ENCODE data around the gene C17orf67. TPM values are rescaled to one million over a fixed set of nuclear protein-coding genes. Genes with fewer than 3 reads are reported as not detected.

The C17orf67 gene
- total and polyA plus RNA-seq, 2 of the 8 experiments (the other 6 are each of a cell fraction or from before 2014, with no cell fraction given), result 0.67 to 2.2 TPM

- peaks cover 0 to 3% (median under 1%) of the 10 kb centered on the region in 4 experiments; a peak in 4 of 7 replicates for H3K4me1 ChIP-seq (replicated peaks in 1 of 4; ENCODE audit: control insufficient read depth in 3 of 4, insufficient read depth in 4 of 4, low read length in 3 of 4)
- H2BK15ac ChIP-seq (ENCODE audit: low read length), result no peak overlapping the region
- H4K8ac ChIP-seq (ENCODE audit: extremely low read depth, insufficient read depth, low read length), result no peak overlapping the region
- no peak overlapping the region for H3K18ac ChIP-seq (ENCODE audit: extremely low read depth, low read length)
- ChIA-PET POLR2A (ENCODE audit: partially characterized antibody) (no interaction called here), CTCF (ENCODE audit: partially characterized antibody) (interaction anchor here (0.6 to 4.5 kb wide), 6 partner anchors 9 to 281 kb away, joined by 4 to 31 read pairs (median 13); partner anchors contain the start of gene NOG)
- H3K79me1 ChIP-seq (ENCODE audit: low read depth, low read length), result no peaks in the 10 kb centered on the region
- no peak overlapping the region for H3K4me3 ChIP-seq (ENCODE audit: extremely low read depth in 1 of 4, insufficient read depth in 2 of 4, low read depth in 3 of 4, low read length in 4 of 4)
- H4K5ac ChIP-seq (ENCODE audit: insufficient read length, low read depth, low read length), result no peak overlapping the region
- no peak for FAIRE-seq
- H2BK20ac ChIP-seq (ENCODE audit: low read length), result no peak overlapping the region
- peaks cover 0 to 22% (median 13%) of the 10 kb centered on the region in 4 experiments; a peak in 5 of 7 replicates for H3K27me3 ChIP-seq (replicated peaks in 1 of 4; ENCODE audit: control insufficient read depth in 3 of 4, extremely low read depth in 1 of 4, insufficient read depth in 3 of 4, low read length in 3 of 4)
- no peaks in the 10 kb centered on the region for H3K9me3 ChIP-seq (ENCODE audit: insufficient read depth in 2 of 2, low read depth in 1 of 2, low read length in 1 of 2)
- H4K91ac ChIP-seq (replicated peaks; ENCODE audit: insufficient read length, low read length), result no peak overlapping the region
- H3K23ac ChIP-seq (ENCODE audit: insufficient read length), result no peak overlapping the region
- H2BK12ac ChIP-seq (ENCODE audit: low read depth, low read length), result no peak overlapping the region
- no peak overlapping the region for H3K14ac ChIP-seq (ENCODE audit: insufficient read length)
- H2AFZ ChIP-seq (ENCODE audit: low read length), result no peak overlapping the region
- H2AK5ac ChIP-seq (ENCODE audit: low read depth, low read length), result no peak overlapping the region
- no peak overlapping the region for H3K4ac ChIP-seq (replicated peaks; ENCODE audit: insufficient read length, low read depth, low read length)
- no peaks in the 10 kb centered on the region for H3K23me2 ChIP-seq (ENCODE audit: low read depth, low read length)
- no peak overlapping the region for H3K27ac ChIP-seq (ENCODE audit: low read depth, low read length)
- DNase-seq (ENCODE audit: low read depth in 1 of 2, low spot score in 2 of 2), result no peak
- no peak overlapping the region for H3K9ac ChIP-seq (replicated peaks in 1 of 4; ENCODE audit: extremely low read depth in 1 of 4, low read depth in 3 of 4, low read length in 3 of 4)
- H3K79me2 ChIP-seq (ENCODE audit: control insufficient read depth in 1 of 2, insufficient read depth in 2 of 2, low read length in 2 of 2), result no peaks in the 10 kb centered on the region
- H3K4me2 ChIP-seq (ENCODE audit: insufficient read depth in 1 of 2, low read depth in 2 of 2, low read length in 2 of 2), result no peak overlapping the region
- H3K56ac ChIP-seq (replicated peaks; ENCODE audit: insufficient read length, low read depth, low read length), result no peak overlapping the region
- H2BK5ac ChIP-seq (ENCODE audit: low read depth, low read length), result no peak overlapping the region
- H4K20me1 ChIP-seq (replicated peaks in 1 of 2; ENCODE audit: control insufficient read depth in 1 of 2, insufficient read depth in 2 of 2, low read length in 2 of 2), result no peaks in the 10 kb centered on the region
- no peak overlapping the region for H2BK120ac ChIP-seq (replicated peaks; ENCODE audit: low read depth, low read length)
- no peaks in the 10 kb centered on the region for H3K36me3 ChIP-seq (ENCODE audit: control insufficient read depth in 2 of 4, insufficient read depth in 4 of 4, low read length in 3 of 4)
- TF ChIP-seq EP300 (IDR thresholded peaks at IDR 0.05; ENCODE audit: borderline replicate concordance in 1 of 2, low read depth in 2 of 2, low read length in 2 of 2) (no peak), RNF2 (IDR thresholded peaks at IDR 0.05; ENCODE audit: borderline replicate concordance, low read depth, low read length, missing control alignments, poor library complexity, severe bottlenecking) (no peak), KDM1A (IDR thresholded peaks at IDR 0.05; ENCODE audit: borderline replicate concordance, low read length) (no peak), RFX5 (IDR thresholded peaks at IDR 0.05; ENCODE audit: borderline replicate concordance, low read depth, low read length) (no peak), CBX5 (IDR thresholded peaks at IDR 0.05; ENCODE audit: low read depth, low read length) (no peak), ASH2L (IDR thresholded peaks at IDR 0.05; ENCODE audit: low read length) (no peak), RXRA (IDR thresholded peaks at IDR 0.05; ENCODE audit: insufficient read depth, low read depth, low read length) (no peak), RAD21 (IDR thresholded peaks at IDR 0.05 in 1 of 2, conservative IDR thresholded peaks at IDR 0.05 in 1 of 2; ENCODE audit: low read depth in 2 of 2, low read length in 2 of 2) (no peak), BACH1 (IDR thresholded peaks at IDR 0.05; ENCODE audit: low read length) (no peak), NRF1 (IDR thresholded peaks at IDR 0.05; ENCODE audit: low read depth, low read length) (no peak), EGR1 (IDR thresholded peaks at IDR 0.05; ENCODE audit: borderline replicate concordance, low read depth, low read length) (no peak), CHD2 (IDR thresholded peaks at IDR 0.05; ENCODE audit: low read length) (no peak), CEBPB (IDR thresholded peaks at IDR 0.05; ENCODE audit: low read depth, low read length) (no peak), USF2 (IDR thresholded peaks at IDR 0.05; ENCODE audit: low read length) (no peak)
These were observed 51.4 kb downstream of the C17orf67 start for GRCh38 chr17:56782338-56782737.

All from H1 (cell line).